K562 (cell line): ENCODE measurements around the gene FOXO3B. TPM values are rescaled to one million over a fixed set of nuclear protein-coding genes. Genes with fewer than 3 reads are reported as not detected.
"Not testable (repeated sequence)": the region's sequence is repeated elsewhere in the genome, so short reads cannot be mapped to it uniquely, and the experiment has no call there.

Experiments
- ATAC-seq: fragments of 200-7000 bp; cut with Tn5 transposase; 3 replicates; pipeline ENCODE4 v1.9.1; 2020; ENCODE audit warnings: moderate library complexity
- BruUV-seq: library from RNA; stranded (reverse); fragments of 400-500 nt; replicated peaks from 2 replicates; lab custom pipeline; 2021; lab: Mats Ljungman, UMichigan
- CTCF ChIA-PET: fragments of 300-600 bp; formaldehyde crosslinking; extraction: SDS; loops from one replicate; lab custom pipeline; 2021; ENCODE audit warnings: low intra/inter-chr PET ratio; lab: Yijun Ruan, JAX
- POLR2A ChIA-PET: fragments of 300-600, 350-650 bp; sonication (Branson Sonifier 250); formaldehyde crosslinking; extraction: SDS; loops from one replicate; lab custom pipeline; 2021; ENCODE audit warnings: antibody characterized with exemption, inconsistent platforms; lab: Yijun Ruan, JAX
- DNase-seq, 4 experiments: peaks; one replicate each; pipeline versions ENCODE4 v3.0.0 to v3.0.0-alpha.2; 2011 to 2018; ENCODE audit warnings: low spot score in 3 of 4, mixed read lengths in 3 of 4; ENCODE audit errors: extremely low read depth in 1 of 4
- FAIRE-seq: peaks from 2 replicates; lab custom pipeline; 2011; peaks lifted over from hg19 to GRCh38; lab: Jason Lieb, UNC
- H2AFZ ChIP-seq: 2 replicates; pipeline ENCODE4 v1.6.0; 2011; ENCODE audit warnings: low read depth, low read length, control low read depth, inconsistent platforms
- H3K27ac ChIP-seq: fragments of 200-600 bp; 3 replicates; pipeline ENCODE4 v1.8.0; 2011; ENCODE audit warnings: low read depth, mild to moderate bottlenecking, control low read depth, inconsistent platforms, low read length, moderate library complexity, mixed read lengths; ENCODE audit errors: extremely low read depth
- H3K27me3 ChIP-seq, 2 experiments: fragments of 300-600 bp in 1 of 2; 2 replicates in 1 of 2; 3 replicates in 1 of 2; pipeline versions ENCODE4 v1.6.0 to v1.8.0; 2011; ENCODE audit warnings: inconsistent platforms in 2 of 2, low read length in 2 of 2, mild to moderate bottlenecking in 1 of 2, mixed read lengths in 1 of 2, moderate library complexity in 1 of 2; ENCODE audit not compliant: control insufficient read depth in 2 of 2, insufficient read depth in 2 of 2
- H3K36me3 ChIP-seq: fragments of 300-600 bp; 3 replicates; pipeline ENCODE4 v1.8.0; 2011; ENCODE audit warnings: mild to moderate bottlenecking, low read length, inconsistent platforms; ENCODE audit not compliant: control insufficient read depth, insufficient read depth
- H3K4me1 ChIP-seq, 2 experiments: fragments of 200-600 bp in 1 of 2; replicated peaks in 1 of 2; 2 replicates in 1 of 2; 3 replicates in 1 of 2; pipeline versions ENCODE4 v1.5.1 to v1.8.0; 2011; ENCODE audit warnings: inconsistent platforms in 2 of 2, low read length in 2 of 2, mild to moderate bottlenecking in 1 of 2, mixed read lengths in 1 of 2, moderate library complexity in 1 of 2; ENCODE audit not compliant: control insufficient read depth in 2 of 2, insufficient read depth in 2 of 2
- H3K4me2 ChIP-seq: 2 replicates; pipeline ENCODE4 v1.6.1; 2011; ENCODE audit warnings: low read length, control low read depth, inconsistent platforms, mixed read lengths; ENCODE audit not compliant: insufficient read depth
- H3K4me3 ChIP-seq: fragments of 200-600 bp; sonication (generic), shearing (Covaris generic); 2 replicates; pipeline ENCODE4 v1.5.1; 2016; ENCODE audit warnings: control low read depth, inconsistent platforms
- H3K79me2 ChIP-seq: fragments of 200-600 bp; 3 replicates; pipeline ENCODE4 v1.8.0; 2011; ENCODE audit warnings: low read length, inconsistent platforms; ENCODE audit not compliant: control insufficient read depth, insufficient read depth
- H3K9ac ChIP-seq, 2 experiments: 2 replicates each; pipeline versions ENCODE4 v1.6.0 to v1.6.1; 2011; ENCODE audit warnings: low read depth in 2 of 2, low read length in 2 of 2, control low read depth in 1 of 2, inconsistent platforms in 1 of 2, mild to moderate bottlenecking in 1 of 2, mixed read lengths in 1 of 2; ENCODE audit not compliant: insufficient read depth in 1 of 2
- H3K9me1 ChIP-seq: one replicate; pipeline ENCODE4 v1.6.0; 2011; ENCODE audit warnings: inconsistent platforms, mild to moderate bottlenecking, low read length, moderate library complexity; ENCODE audit not compliant: control insufficient read depth, insufficient read depth
- H3K9me3 ChIP-seq: replicated peaks from 2 replicates; pipeline ENCODE4 v1.5.1; 2011; ENCODE audit warnings: low read depth, low read length, inconsistent platforms; ENCODE audit not compliant: control insufficient read depth, insufficient read depth
- H4K20me1 ChIP-seq: replicated peaks from 2 replicates; pipeline ENCODE4 v1.6.1; 2011; ENCODE audit warnings: low read length, inconsistent platforms, mixed read lengths; ENCODE audit not compliant: control insufficient read depth, insufficient read depth
- C11orf30 ChIP-seq: fragments of 450-650 bp; IDR thresholded peaks from 2 replicates; pipeline ENCODE4 v1.6.1; 2016; ENCODE audit warnings: low read depth, mild to moderate bottlenecking
- CBFA2T3 ChIP-seq: fragments of 450-650 bp; IDR thresholded peaks from 2 replicates; pipeline ENCODE4 v1.6.1; 2017
- WGBS: fragments of 100-300 bp; shearing (Covaris generic); methylation state at CpG from one replicate; pipeline ENCODE4 v1.1.6; 2016; ENCODE audit warnings: low coverage, mixed read lengths; ENCODE audit not compliant: insufficient coverage; ENCODE audit errors: missing lambda C conversion rate; 5-methylcytosine and 5-hydroxymethylcytosine counted together
- in situ Hi-C: fragments of 300-500 bp; cut with MboI; formaldehyde crosslinking; loops from 4 replicates; pipeline ENCODE4 v1.15.0; 2018; ENCODE audit warnings: inconsistent platforms, mixed read lengths
- intact Hi-C: fragments of 100-400 bp; cut with micrococcal nuclease; formaldehyde crosslinking; loops from 2 replicates; pipeline ENCODE4 v1.14.2; 2022
- polyA plus RNA-seq, 8 experiments: library from polyadenylated mRNA; depleted of rRNA in 4 of 8; stranded (reverse) in 5 of 8; unstranded in 3 of 8; fragments of >200 nt; fragmentation: Nextera tagmentation in 2 of 8; fragmentation: Illumina TruSeq in 1 of 8; extraction: Ambion mirVana in 2 of 8; extraction: Trizol in 1 of 8; gene quantifications; 2 replicates each; pipeline versions ENCODE4 v1.2.1 to v1.2.3, GENCODE V29; 2011 to 2014; ENCODE audit warnings: inconsistent platforms in 1 of 8, missing spikeins in 1 of 8
- total RNA-seq, 7 experiments: library from RNA; depleted of rRNA in 6 of 7; stranded (reverse); fragments of >200 nt in 6 of 7; fragmentation: Illumina TruSeq in 2 of 7; extraction: Trizol in 2 of 7; gene quantifications; 2 replicates each; pipeline versions ENCODE4 v1.2.1 to v1.2.3, GENCODE V29; 2011 to 2021; ENCODE audit warnings: low replicate concordance in 1 of 7

FOXO3B gene
- total and polyA plus RNA-seq, 9 of the 15 experiments (the other 6 are each of a cell fraction or from before 2014, with no cell fraction given) = 0.25 to 5.2 (median 2.4) TPM

DNA sequence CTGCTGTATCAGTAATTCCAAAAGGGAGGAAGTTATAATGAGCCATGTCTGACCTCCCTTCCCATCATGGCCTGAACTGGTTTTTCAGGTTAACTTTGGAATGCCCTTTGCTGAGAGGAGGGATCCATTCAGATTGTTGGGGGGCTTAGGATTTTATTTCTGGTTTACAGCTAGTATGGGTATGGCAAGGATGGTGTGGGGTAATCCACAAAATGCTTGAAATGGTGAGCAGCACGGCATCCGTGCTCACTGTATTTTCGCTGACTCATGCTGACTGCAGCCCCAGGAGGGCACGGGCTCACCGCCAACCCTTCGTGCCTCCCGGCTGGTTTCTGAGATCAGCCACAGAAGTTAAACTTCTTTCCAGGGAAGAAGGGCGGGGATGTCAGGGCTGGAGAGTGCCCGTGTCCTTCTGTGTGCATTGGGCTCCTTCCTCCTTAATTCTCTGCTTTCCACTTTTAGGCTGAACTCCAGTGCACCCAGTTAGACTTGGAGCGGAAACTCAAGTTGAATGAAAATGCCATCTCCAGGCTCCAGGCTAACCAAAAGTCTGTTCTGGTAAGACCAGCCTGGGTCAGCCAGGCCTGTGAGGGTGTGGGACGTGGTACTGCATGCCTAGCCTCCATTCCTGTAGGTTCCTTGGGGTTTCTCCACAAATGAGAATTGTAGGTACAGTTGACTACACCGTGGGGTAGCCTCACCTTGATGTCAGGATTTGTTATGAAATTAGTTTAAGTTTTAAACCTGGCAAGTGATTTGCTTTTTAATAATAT is 39.8 kb upstream of the FOXO3B start:
- H3K4me2 ChIP-seq, H3K9me3 ChIP-seq, H3K27ac ChIP-seq, H3K36me3 ChIP-seq, POLR2A ChIA-PET, H3K4me1 ChIP-seq, DNase-seq, H2AFZ ChIP-seq: not testable (repeated sequence)
- FAIRE-seq = peak; percentile 93
- 0 out of 2 replicates have a peak, but pooled peaks have one; percentile 5 for TF ChIP-seq CBFA2T3
- TF ChIP-seq C11orf30 = 0 out of 2 replicates have a peak, but pooled peaks have one; percentile 13
- TF ChIP-seq, all 486 proteins: peak for 2; not testable (repeated sequence) for 484
- peak; percentile 58; the same call in 2 of the 3 replicates for ATAC-seq
- H3K4me3 ChIP-seq, H3K9ac ChIP-seq, in situ Hi-C loops, H3K27me3 ChIP-seq, H3K79me2 ChIP-seq, intact Hi-C loops, CTCF ChIA-PET, H3K9me1 ChIP-seq, BruUV-seq, H4K20me1 ChIP-seq: not testable (repeated sequence)
- 0% methylated on average over 1 of the region's 12 CpGs for WGBS

DNA sequence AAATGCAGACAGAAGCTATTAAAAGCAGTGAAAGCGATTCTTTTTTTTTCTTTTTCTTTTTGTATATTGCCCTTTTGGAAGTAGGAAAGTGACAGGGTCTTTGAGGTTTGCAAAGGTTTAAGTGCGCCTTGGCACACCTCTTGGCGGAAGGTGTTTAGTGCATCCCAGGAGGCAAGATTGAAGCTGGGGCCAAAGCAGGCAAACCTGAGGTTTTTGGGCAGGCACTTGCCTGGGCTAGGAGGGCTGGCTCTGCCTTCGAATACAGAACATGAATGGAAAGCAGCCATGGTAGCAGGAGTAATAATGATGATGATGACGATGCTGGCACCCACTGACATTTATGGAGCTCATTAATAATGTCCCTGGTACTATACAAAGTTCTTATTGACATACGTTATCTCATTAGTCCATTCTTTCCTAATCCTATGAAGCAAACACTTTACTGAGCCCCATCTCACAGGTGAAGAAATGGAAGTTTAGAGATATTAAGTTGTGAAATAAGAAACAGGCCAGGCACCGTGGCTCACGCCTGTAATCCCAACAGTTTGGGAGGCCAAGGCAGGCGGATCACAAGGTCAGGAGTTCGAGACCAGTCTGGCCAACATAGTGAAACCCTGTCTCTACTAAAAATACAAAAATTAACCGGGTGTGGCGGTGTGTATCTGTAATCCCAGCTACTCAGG is 37.5 kb upstream of the FOXO3B start:
- H3K4me1 ChIP-seq, BruUV-seq, H4K20me1 ChIP-seq, H3K9me1 ChIP-seq, CTCF ChIA-PET, H3K9me3 ChIP-seq, H3K4me2 ChIP-seq, POLR2A ChIA-PET, intact Hi-C loops, H3K36me3 ChIP-seq, ATAC-seq, in situ Hi-C loops, DNase-seq, H3K27ac ChIP-seq, FAIRE-seq, H3K27me3 ChIP-seq, H3K4me3 ChIP-seq, H3K9ac ChIP-seq, H2AFZ ChIP-seq, H3K79me2 ChIP-seq: not testable (repeated sequence)
- 32% methylated on average over 5 of the region's 12 CpGs for WGBS

DNA sequence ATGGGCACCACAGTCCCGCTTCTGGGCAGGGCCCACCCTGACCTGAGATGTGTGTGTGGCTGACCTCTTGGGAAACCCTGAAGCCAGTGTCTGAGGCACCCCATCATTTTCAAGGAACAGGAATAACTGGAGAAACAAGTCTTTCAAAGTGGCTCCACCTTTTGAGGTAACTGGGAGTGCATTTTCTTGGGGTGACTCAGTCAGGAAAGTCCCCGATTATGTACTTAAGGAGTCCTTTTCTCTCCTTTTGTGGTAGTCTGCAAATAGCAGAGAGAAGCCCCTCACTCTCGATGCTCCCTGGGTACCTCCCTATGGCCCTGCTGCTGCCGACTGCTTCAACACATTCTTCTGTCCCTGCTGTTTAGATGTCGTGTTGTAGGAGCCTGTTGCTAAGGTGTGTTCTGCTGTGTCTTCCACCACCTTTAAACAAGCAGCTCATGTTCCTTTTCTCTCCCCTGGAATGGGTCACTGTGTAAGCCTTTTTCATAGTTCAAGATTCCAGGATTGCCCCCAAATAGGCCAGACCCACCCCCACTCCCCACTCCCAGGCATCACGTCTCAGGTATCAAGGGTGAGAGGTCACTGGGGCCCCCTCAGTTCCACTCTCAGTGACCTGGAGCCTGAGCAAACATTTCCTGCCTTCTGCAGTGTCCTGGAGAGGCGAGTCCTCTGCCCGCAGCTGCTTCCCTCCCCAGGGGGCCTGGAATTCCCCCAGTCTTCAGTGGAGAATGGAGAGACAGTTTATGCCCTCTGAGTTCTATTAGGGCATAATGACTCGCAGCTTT is 36.7 kb upstream of the FOXO3B start:
- H3K4me2 ChIP-seq, POLR2A ChIA-PET, DNase-seq, H3K9me3 ChIP-seq, FAIRE-seq, H3K4me3 ChIP-seq, in situ Hi-C loops, intact Hi-C loops, H4K20me1 ChIP-seq, H3K9me1 ChIP-seq, H3K79me2 ChIP-seq, CTCF ChIA-PET, H3K27me3 ChIP-seq, H3K36me3 ChIP-seq, ATAC-seq, H3K9ac ChIP-seq, H2AFZ ChIP-seq, H3K4me1 ChIP-seq, BruUV-seq, H3K27ac ChIP-seq: not testable (repeated sequence)
- WGBS = 15% methylated on average over 5 of the region's 9 CpGs
